A549 (cell line): ENCODE data around the gene HIVEP1.

Experiments used
- BHLHE40 ChIP-seq: IDR thresholded peaks from 2 replicates; pipeline ENCODE4 v1.6.1; 2012; ENCODE audit warnings: low read depth, low read length, inconsistent platforms
- CEBPB ChIP-seq, 2 experiments: fragments of >200 bp in 1 of 2; sonication (Bioruptor Twin) in 1 of 2; formaldehyde crosslinking in 1 of 2; IDR thresholded peaks; 2 replicates each; pipeline ENCODE4 v1.6.1; 2012 to 2016
- CTCF ChIP-seq: fragments of >200 bp; sonication (Bioruptor Twin); formaldehyde crosslinking; IDR thresholded peaks from 3 replicates; pipeline ENCODE4 v1.5.1; 2016
- EP300 ChIP-seq, 2 experiments: fragments of >200 bp; sonication (Bioruptor Twin); formaldehyde crosslinking; IDR thresholded peaks; 2 replicates in 1 of 2; 3 replicates in 1 of 2; pipeline ENCODE4 v1.6.1; 2016 to 2017
- MAX ChIP-seq: IDR thresholded peaks from 2 replicates; pipeline ENCODE4 v1.6.1; 2012
- NFE2L2 ChIP-seq: fragments of 150-350 bp; conservative IDR thresholded peaks from 2 replicates; pipeline ENCODE4 v1.6.1; 2014; ENCODE audit warnings: low read length
- PHF8 ChIP-seq: fragments of 200-600 bp; sonication (generic); IDR thresholded peaks from 2 replicates; pipeline ENCODE4 v1.6.1; 2016; ENCODE audit warnings: low read depth, mild to moderate bottlenecking, antibody characterized with exemption, moderate library complexity, borderline replicate concordance
- POLR2AphosphoS2 ChIP-seq: conservative IDR thresholded peaks from 2 replicates; pipeline ENCODE4 v1.6.1; 2012; ENCODE audit warnings: low read length, improper control_type of control experiment, inconsistent platforms

- no peak for TF ChIP-seq NFE2L2
- TF ChIP-seq CTCF = no peak
- no peak for TF ChIP-seq MAX
- TF ChIP-seq PHF8 = no peak
- no peak for TF ChIP-seq CEBPB (IDR thresholded peaks at IDR 0.05)
- no peak for TF ChIP-seq EP300 (IDR thresholded peaks at IDR 0.05)
- TF ChIP-seq BHLHE40 = no peak
- TF ChIP-seq POLR2AphosphoS2 = no peak
Observed at GRCh38 chr6:12138381-12138780, 126.3 kb downstream of the HIVEP1 start.
